AG09319 (cell line): ENCODE data around the gene DSN1.
"Not testable (repeated sequence)": the region's sequence is repeated elsewhere in the genome, so short reads cannot be mapped to it uniquely, and the experiment has no call there.

Experiments used
- DNase-seq: peaks from one replicate; pipeline ENCODE4 v3.0.0-alpha.2; 2010; ENCODE audit warnings: low read depth; ENCODE audit errors: extremely low read depth
- TF ChIP-seq, protein P1 (sequence below): IDR thresholded peaks from 2 replicates; pipeline ENCODE4 v1.5.1; 2011; ENCODE audit warnings: low read depth, mild to moderate bottlenecking, inconsistent platforms, low read length, moderate library complexity

The DSN1 gene

DNA sequence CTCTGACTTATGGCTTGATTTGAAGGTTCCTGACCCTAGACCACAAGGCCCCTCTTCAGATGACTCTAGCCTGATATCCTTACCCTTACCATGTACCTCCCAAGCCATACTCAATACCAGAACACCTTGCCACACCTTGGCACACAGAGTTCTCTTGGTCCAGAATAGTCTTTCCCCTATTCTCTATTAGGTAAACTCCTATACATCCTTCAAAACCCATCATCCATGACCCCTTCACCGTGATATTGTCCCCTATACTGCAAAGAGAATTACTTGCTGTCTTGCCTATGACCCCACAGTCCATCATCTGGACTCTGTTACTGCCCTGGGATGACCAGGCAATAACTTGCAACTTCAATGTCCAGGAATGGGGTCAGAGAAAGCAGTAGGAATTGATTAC, 31.8 kb upstream of the DSN1 start:
- no peak for DNase-seq
- TF ChIP-seq, protein P1, sequence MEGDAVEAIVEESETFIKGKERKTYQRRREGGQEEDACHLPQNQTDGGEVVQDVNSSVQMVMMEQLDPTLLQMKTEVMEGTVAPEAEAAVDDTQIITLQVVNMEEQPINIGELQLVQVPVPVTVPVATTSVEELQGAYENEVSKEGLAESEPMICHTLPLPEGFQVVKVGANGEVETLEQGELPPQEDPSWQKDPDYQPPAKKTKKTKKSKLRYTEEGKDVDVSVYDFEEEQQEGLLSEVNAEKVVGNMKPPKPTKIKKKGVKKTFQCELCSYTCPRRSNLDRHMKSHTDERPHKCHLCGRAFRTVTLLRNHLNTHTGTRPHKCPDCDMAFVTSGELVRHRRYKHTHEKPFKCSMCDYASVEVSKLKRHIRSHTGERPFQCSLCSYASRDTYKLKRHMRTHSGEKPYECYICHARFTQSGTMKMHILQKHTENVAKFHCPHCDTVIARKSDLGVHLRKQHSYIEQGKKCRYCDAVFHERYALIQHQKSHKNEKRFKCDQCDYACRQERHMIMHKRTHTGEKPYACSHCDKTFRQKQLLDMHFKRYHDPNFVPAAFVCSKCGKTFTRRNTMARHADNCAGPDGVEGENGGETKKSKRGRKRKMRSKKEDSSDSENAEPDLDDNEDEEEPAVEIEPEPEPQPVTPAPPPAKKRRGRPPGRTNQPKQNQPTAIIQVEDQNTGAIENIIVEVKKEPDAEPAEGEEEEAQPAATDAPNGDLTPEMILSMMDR: no peak

DNA sequence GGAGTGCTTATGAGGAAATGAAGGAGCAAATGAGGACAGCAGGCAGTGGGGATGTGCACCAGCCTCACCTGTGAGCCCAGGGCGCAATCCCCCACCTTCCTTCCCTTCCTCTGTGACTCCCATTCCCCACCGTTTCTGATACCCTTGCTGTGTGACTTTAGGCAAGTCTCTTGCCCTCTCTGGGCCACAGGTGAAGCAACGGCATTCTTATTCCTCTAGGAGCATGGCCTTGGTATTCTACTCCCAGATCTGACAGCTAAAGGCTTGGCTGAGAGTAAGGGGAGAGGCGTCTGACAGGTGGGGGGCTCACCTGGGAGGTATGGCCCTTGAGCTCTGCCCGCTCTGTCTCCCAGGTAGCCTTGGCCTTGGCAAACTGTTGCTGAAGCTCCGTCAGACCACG, 30.9 kb upstream of the DSN1 start:
- DNase-seq: no peak
- TF ChIP-seq, protein P1: no peak

DNA sequence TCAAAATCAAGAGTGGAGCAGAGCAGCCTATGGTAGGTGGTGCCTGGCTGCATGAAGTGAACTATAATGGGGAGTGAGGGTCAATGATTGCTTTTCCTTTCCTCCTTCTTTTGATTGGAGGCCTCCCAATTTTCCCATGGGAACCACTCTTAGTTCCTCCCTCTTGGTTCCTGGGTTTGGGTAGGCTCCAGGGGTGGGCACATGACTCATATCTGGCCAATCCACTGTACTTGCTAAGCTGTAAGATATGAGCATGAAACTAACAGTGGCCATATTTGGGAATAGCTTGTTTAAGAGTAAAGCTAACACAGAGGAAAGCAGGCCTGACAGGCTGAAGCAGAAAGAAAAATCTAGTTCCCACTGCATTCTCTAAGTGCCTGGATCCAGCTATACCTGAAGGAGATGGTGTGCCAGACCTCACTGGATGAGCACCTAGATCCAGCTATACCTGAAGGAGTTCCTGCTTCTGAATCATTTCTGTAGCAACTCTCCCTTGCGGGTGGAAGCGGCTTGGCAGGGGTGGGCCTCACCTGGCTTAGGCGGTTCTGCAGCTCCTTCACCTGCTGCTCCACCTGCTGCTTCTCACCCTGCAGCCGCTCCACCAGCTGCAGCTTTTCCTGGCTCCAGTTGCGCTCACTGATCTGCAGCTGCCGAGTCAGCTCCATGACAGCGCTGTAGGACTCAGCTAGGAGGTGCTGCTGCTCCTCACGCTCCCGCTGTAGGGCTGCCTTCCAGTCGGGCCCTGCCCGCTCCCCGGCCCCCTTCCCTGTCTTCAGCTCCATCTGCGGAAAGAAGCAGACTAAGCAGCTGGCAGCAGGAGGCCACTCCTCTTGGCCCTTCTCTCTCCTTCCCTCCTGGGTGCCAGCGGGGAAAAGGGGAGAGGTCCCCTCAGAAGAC, 29.0 kb upstream of the DSN1 start:
- TF ChIP-seq, protein P1: no peak
- no peak for DNase-seq

DNA sequence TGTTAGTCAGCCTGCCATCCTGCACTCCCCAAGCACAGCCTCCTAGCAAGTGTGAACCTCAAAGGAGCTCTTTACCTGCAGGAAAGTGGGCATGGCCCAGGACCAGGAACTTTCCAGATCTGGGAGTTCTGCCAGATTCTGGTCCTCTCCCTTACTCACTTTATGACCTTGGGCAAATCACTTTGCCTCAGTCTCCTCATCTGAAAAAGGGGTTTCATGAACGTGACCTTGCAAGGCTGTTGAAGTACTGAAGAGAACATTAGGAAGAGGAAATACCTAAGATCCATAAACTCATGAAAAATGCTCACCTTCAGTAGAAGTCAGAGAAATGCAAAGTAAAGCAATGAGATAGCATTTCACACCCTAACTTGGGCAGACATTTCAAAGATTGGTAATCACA, 26.8 kb upstream of the DSN1 start:
- TF ChIP-seq, protein P1: no peak

DNA sequence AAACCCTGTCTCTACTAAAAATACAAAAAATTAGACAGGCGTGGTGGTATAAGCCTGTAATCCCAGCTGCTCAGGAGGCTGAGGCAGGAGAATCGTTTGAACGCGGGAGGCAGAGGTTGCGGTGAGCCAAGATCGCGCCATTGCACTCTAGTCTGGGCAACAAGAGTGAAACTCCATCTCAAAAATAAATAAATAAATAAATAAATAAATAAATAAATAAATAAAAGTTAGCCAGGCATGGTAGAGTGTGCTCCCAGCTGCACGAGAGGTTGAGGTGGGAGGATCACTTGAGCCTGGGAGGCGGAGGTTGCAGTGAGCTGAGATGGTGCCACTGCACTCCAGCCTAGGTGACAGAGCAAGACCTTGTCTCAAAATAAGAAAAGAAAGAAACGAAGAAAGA, 25.8 kb upstream of the DSN1 start:
- not testable (repeated sequence) for DNase-seq

More for the DNA sequence above, 26.8 kb upstream of the DSN1 start:
- DNase-seq: no peak

DNA sequence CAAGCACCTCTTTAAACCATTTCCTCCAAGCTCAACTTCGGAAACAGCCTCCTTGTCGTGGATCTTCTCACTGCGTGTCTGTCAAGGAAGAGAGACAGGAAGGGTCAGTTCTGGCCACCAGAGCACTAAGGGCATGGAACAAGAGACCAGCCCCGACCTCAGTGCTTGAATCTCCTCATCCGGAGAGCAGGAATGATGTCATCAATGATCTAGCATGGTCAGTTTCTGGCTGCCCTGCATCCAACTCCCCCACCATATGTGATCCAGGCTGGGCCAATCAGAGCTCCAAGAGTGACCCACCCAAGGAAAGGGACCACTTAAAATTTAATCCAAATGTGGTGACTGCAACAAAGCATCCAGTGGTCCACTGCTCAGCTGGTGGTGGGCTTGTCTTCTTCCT, 23.3 kb upstream of the DSN1 start:
- TF ChIP-seq, protein P1: no peak
- no peak for DNase-seq

DNA sequence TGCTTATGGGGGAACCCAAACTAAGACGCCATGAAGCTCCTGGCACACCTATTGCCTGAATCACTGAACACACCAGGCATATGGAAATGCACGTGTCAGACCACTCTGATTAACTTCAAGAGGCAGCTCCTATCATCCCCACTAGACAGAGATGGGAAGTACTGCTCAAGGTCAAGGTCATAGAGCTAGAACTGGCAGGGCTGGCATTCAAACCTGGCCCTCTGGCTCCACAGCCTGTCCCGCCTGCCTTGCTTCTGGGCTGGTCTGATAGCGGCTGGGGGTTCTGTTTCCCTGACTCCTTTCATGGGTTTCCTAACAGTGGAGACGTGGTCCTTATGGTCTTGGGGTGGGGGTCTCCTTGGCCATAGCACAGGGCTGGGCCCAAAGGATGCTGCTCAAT, 22.6 kb upstream of the DSN1 start:
- no peak for DNase-seq
- TF ChIP-seq, protein P1: no peak

DNA sequence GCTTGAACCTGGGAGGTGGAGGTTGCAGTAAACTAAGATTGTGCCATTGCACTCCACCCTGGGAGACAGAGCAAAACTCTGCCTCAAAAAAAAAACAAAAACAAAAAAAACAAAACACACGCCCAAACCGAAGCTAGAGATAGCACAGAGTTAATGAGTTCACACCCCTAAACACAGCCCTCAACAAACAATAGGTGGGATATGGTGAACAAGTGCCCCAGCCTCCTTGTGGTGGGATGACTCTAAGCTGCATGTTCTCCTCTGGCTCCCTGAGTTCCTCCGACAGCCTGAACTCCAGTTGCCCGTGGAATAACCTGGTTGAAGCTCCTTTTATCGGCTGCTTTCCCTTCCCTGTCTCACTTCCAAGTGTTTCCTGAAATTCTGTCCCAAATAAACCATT, 22.1 kb upstream of the DSN1 start:
- TF ChIP-seq, protein P1: no peak
- DNase-seq: no peak
